Astrocyte of the cerebellum (primary cell): ENCODE measurements around the gene TRAPPC1.

Experiments
- DNase-seq: peaks from one replicate; pipeline ENCODE4 v3.0.0-alpha.2; 2011; ENCODE audit warnings: low read depth
- H3K4me3 ChIP-seq: 2 replicates; pipeline ENCODE4 v1.5.1; 2011; ENCODE audit warnings: mild to moderate bottlenecking, low read depth, low read length, moderate library complexity
- CTCF ChIP-seq: IDR thresholded peaks from 2 replicates; pipeline ENCODE4 v1.5.1; 2012; ENCODE audit warnings: low read length, low read depth, moderate library complexity, mild to moderate bottlenecking; ENCODE audit errors: missing control alignments
- in situ Hi-C: cut with HindIII; loops from 2 replicates; pipeline ENCODE4 v1.10.0; 2017; ENCODE audit warnings: low sequenced_read_pairs

Gene TRAPPC1

GRCh38 chr17:7910281-7910680 is 21.5 kb downstream of the TRAPPC1 start:
- in situ Hi-C loops = no loop called here
- DNase-seq = no peak
- H3K4me3 ChIP-seq = no peak overlapping the region
- TF ChIP-seq CTCF = no peak

- DNase-seq = no peak
- TF ChIP-seq CTCF = no peak
- in situ Hi-C loops = no loop called here
- H3K4me3 ChIP-seq = no peak overlapping the region
These were observed 22.7 kb downstream of the TRAPPC1 start for GRCh38 chr17:7909089-7909488.

- in situ Hi-C loops = no loop called here
- DNase-seq = no peak
- TF ChIP-seq CTCF = no peak
- H3K4me3 ChIP-seq = no peak overlapping the region
These were observed 28.3 kb downstream of the TRAPPC1 start for GRCh38 chr17:7903154-7904103.

- TF ChIP-seq CTCF = peak; percentile 49
- H3K4me3 ChIP-seq = no peak overlapping the region
- DNase-seq = no peak
- in situ Hi-C loops = no loop called here
These were observed 34.0 kb downstream of the TRAPPC1 start for GRCh38 chr17:7897773-7898172.

GRCh38 chr17:7897090-7897489 is 34.7 kb downstream of the TRAPPC1 start:
- no peak for TF ChIP-seq CTCF
- H3K4me3 ChIP-seq = no peak overlapping the region
- in situ Hi-C loops = no loop called here
- no peak for DNase-seq

GRCh38 chr17:7894866-7895265 is 36.9 kb downstream of the TRAPPC1 start:
- no peak for TF ChIP-seq CTCF
- no peak for DNase-seq
- no peak overlapping the region for H3K4me3 ChIP-seq
- in situ Hi-C loops = no loop called here
